Neutrophil (primary cell): ENCODE data around the gene SENP8.

ENCODE experiments used
- H3K27ac ChIP-seq: fragments of 200-600 bp; sonication (generic); 2 replicates; pipeline ENCODE4 v1.5.1; 2016; ENCODE audit warnings: mild to moderate bottlenecking, moderate library complexity
- H3K27me3 ChIP-seq: fragments of 200-600 bp; sonication (generic); 2 replicates; pipeline ENCODE4 v1.6.0; 2016; ENCODE audit warnings: mild to moderate bottlenecking
- H3K36me3 ChIP-seq: fragments of 200-600 bp; sonication (generic); 2 replicates; pipeline ENCODE4 v1.5.1; 2017
- H3K4me1 ChIP-seq, 2 experiments: fragments of 200-600 bp in 1 of 2; sonication (generic) in 1 of 2; 1 replicate in 1 of 2; 2 replicates in 1 of 2; pipeline versions ENCODE4 v1.5.1 to v1.6.1; 2013 to 2016; ENCODE audit warnings: low read depth in 1 of 2, low read length in 1 of 2, mild to moderate bottlenecking in 1 of 2, moderate library complexity in 1 of 2; ENCODE audit not compliant: control insufficient read depth in 1 of 2, insufficient read depth in 1 of 2
- H3K4me3 ChIP-seq, 2 experiments: fragments of 200-600 bp in 1 of 2; sonication (generic) in 1 of 2; 1 replicate in 1 of 2; 2 replicates in 1 of 2; pipeline ENCODE4 v1.5.1; 2013 to 2016; ENCODE audit warnings: low read depth in 1 of 2, low read length in 1 of 2, mild to moderate bottlenecking in 1 of 2, moderate library complexity in 1 of 2
- H3K9me3 ChIP-seq: fragments of 200-600 bp; sonication (generic); 2 replicates; pipeline ENCODE4 v1.5.1; 2016
- CTCF ChIP-seq: fragments of 200-600 bp; sonication (generic); IDR thresholded peaks from 2 replicates; pipeline ENCODE4 v1.5.1; 2016; ENCODE audit warnings: antibody characterized with exemption

Gene SENP8

DNA sequence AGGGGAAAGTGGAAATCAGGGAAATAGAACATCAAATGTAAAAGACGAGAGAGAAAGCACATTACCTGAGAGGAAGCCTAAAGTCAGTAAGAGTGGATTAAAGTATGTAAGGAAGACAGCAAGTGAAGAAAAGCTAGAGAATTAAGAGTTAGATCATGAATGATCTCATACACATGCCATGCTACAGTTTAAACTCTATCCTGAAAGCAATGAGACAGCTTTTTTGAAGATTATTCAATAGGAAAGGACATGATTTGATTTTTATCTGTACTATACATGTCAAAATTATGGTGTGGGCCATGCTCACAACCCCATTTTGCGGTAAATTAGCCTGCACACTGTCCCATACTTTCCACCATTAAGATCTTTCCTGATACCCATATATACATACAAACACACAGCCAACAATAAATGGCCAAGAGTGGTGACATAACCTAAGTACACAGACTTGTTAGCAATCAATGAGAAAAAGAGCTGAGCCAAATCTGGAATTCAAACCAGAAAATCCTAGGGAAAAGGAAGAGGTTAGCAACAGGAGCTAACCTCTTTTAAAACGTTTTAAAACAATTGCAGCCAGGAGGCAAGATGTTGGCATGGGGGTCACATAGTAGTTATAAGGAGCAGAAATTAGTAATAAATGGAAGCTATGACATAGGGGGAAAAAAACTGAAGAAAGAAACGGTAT is 4.7 kb upstream of the SENP8 start:
- Histone ChIP-seq H3K4me3 (no peak overlapping the region), H3K27ac (no peak overlapping the region), H3K4me1 (peaks cover 8 to 13% of the 10 kb centered on the region in 2 experiments), H3K9me3 (no peaks in the 10 kb centered on the region), H3K27me3 (peaks cover 13% of the 10 kb centered on the region), H3K36me3 (no peaks in the 10 kb centered on the region)
- TF ChIP-seq CTCF = no peak

- H3K9me3 ChIP-seq = no peaks in the 10 kb centered on the region
- peak overlapping the region; percentile 85 to 92 for H3K4me3 ChIP-seq
- H3K27ac ChIP-seq = peak overlapping the region; percentile 94
- H3K36me3 ChIP-seq = no peaks in the 10 kb centered on the region
- H3K27me3 ChIP-seq = peaks cover 13% of the 10 kb centered on the region
- H3K4me1 ChIP-seq = peaks cover 16 to 21% of the 10 kb centered on the region in 2 experiments
- TF ChIP-seq CTCF = no peak
Measured at GRCh38 chr15:72116731-72117485, 1.3 kb upstream of the SENP8 start.

GRCh38 chr15:72117486-72118016 is 652 bp upstream of the SENP8 start:
- H3K4me3 ChIP-seq = peak overlapping the region; percentile 85 to 92
- H3K9me3 ChIP-seq = no peaks in the 10 kb centered on the region

DNA sequence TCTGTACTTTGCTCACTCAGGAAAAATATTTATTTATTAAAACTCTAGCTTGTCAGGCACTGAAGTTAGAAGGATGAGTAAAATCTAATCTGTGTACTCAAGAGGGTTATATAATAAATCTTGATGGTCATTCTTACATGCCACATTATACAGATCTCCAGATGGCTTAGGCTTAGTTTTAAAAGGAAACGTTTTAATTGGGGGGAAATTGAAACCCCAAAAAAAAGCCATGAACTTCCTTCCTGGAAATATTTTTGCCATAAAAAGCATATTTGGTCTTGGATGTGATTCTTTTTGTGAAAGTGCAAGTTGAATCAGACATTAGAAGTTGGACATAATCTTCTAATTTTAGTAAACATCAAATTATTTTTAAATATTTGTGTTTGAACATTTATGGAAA is 6.0 kb downstream of the SENP8 start:
- no peaks in the 10 kb centered on the region for H3K36me3 ChIP-seq
- no peak overlapping the region for H3K27ac ChIP-seq
- H3K9me3 ChIP-seq = no peaks in the 10 kb centered on the region
- peaks cover under 1% of the 10 kb centered on the region in 2 experiments for H3K4me1 ChIP-seq
- TF ChIP-seq CTCF = no peak
- no peak overlapping the region for H3K4me3 ChIP-seq
- H3K27me3 ChIP-seq = no peaks in the 10 kb centered on the region

More at GRCh38 chr15:72117486-72118016, 652 bp upstream of the SENP8 start:
- Histone ChIP-seq H3K27me3 (peaks cover 13% of the 10 kb centered on the region), H3K4me1 (peaks cover 16 to 21% of the 10 kb centered on the region in 2 experiments), H3K36me3 (no peaks in the 10 kb centered on the region), H3K27ac (peak overlapping the region; percentile 94)
- TF ChIP-seq CTCF = no peak

DNA sequence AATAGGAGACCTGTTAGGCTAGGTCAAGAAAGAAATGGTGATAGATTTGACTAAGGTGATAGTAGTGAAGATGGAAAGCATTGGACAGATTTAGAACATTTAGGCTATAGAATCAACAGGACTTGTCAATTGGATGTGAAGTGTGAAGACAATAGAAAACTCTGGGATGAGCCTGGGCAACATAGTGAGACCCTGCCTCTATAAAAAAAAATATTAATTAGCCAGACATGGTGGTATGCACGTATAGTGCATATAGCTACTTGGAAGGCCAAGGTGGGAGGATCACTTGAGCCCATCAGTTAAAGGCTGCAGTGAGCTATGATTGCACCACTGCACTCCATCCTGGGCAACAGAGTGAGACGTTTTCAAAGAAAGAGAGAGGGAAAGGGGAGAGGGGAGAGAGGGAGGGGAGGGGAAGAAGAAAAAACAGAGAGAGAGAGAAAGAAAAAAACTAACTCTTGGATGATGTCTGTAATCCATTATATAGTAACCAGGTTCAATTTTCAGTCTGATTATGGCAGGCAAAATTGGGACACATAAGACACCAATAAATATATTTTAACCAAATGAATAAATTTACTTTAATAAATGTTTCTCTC is 9.6 kb downstream of the SENP8 start:
- Histone ChIP-seq H3K4me1 (no peaks in the 10 kb centered on the region), H3K9me3 (no peaks in the 10 kb centered on the region), H3K27me3 (no peaks in the 10 kb centered on the region), H3K36me3 (no peaks in the 10 kb centered on the region), H3K4me3 (no peak overlapping the region), H3K27ac (no peak overlapping the region)
- no peak for TF ChIP-seq CTCF
